ENCODE data around the gene ME2. TPM values are rescaled to one million over a fixed set of nuclear protein-coding genes. Genes with fewer than 3 reads are reported as not detected.

Gene ME2
- total RNA-seq, 2 donors from 2014 or later = 72.8 to 74.4 TPM

DNA sequence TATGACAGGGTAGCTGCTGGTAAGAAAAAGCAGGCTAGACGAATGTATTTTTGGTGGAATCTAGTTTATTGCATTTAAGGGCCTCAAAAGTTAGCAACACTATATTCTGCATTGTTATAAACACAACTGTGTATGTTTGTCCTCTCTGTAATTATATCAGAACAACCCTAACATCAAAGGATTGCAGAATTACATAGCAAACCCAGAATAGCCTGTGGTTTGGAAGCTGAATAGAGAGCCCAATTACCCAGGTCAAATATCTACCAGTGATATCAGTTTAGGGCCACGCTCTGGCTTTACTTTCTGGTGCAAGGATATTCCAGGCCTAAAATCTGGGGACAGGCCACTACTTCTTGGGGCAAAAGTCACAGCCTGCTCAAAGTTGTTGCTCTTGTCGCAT, 34.0 kb upstream of the ME2 start:
- Mint-ChIP-seq H3K27ac (no peak overlapping the region), H3K4me1 (peaks cover 9% of the 10 kb centered on the region), H3K36me3 (ENCODE audit: low read depth) (no peaks in the 10 kb centered on the region), H3K9me3 (no peaks in the 10 kb centered on the region), H3K27me3 (ENCODE audit: insufficient read depth) (no peaks in the 10 kb centered on the region), H3K4me3 (no peak overlapping the region)
- TF ChIP-seq, protein P1, sequence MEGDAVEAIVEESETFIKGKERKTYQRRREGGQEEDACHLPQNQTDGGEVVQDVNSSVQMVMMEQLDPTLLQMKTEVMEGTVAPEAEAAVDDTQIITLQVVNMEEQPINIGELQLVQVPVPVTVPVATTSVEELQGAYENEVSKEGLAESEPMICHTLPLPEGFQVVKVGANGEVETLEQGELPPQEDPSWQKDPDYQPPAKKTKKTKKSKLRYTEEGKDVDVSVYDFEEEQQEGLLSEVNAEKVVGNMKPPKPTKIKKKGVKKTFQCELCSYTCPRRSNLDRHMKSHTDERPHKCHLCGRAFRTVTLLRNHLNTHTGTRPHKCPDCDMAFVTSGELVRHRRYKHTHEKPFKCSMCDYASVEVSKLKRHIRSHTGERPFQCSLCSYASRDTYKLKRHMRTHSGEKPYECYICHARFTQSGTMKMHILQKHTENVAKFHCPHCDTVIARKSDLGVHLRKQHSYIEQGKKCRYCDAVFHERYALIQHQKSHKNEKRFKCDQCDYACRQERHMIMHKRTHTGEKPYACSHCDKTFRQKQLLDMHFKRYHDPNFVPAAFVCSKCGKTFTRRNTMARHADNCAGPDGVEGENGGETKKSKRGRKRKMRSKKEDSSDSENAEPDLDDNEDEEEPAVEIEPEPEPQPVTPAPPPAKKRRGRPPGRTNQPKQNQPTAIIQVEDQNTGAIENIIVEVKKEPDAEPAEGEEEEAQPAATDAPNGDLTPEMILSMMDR (conservative IDR thresholded peaks at IDR 0.05) = no peak
- 93 to 96% methylated on average over 3 of the region's 3 CpGs for WGBS, 2 experiments (ENCODE audit: insufficient coverage in 1 of 2, insufficient read length in 1 of 2)
- Histone ChIP-seq H3K4me1 (ENCODE audit: control insufficient read depth, insufficient read depth, low read length) (peaks cover 4% of the 10 kb centered on the region), H3K9ac (ENCODE audit: extremely low read depth, low read length, poor library complexity, severe bottlenecking) (no peak overlapping the region), H3K27me3 (ENCODE audit: control insufficient read depth, insufficient read depth, low read length, poor library complexity, severe bottlenecking) (no peaks in the 10 kb centered on the region), H3K27ac (ENCODE audit: low read depth, low read length) (no peak overlapping the region), H3K4me3 (ENCODE audit: low read length) (no peak overlapping the region), H3K9me3 (ENCODE audit: control insufficient read depth, low read length) (no peaks in the 10 kb centered on the region), H3K36me3 (ENCODE audit: control insufficient read depth, insufficient read depth, low read length) (no peaks in the 10 kb centered on the region)
- no peak for DNase-seq

DNA sequence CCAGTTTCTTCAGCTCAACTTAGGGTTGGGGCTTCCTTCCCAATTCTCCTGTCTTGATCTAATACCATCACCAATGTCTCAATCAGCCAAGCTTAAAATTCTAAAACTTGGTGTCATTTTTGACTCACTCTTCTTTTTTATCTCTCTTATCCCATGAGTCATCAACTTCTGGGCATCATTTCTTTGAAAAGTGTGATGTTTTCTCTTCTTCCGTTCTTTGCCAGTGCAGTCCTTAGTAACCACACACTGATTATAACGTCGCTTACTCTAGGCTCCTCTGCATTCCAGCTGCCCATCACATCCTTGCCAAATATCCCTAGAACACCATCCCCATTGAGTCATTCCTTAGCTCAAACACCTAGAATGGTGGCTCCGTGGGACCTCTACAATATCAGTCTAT, 31.7 kb upstream of the ME2 start:
- Histone ChIP-seq H3K27ac (ENCODE audit: low read depth, low read length) (no peak overlapping the region), H3K4me3 (ENCODE audit: low read length) (no peak overlapping the region), H3K36me3 (ENCODE audit: control insufficient read depth, insufficient read depth, low read length) (no peaks in the 10 kb centered on the region), H3K4me1 (ENCODE audit: control insufficient read depth, insufficient read depth, low read length) (no peaks in the 10 kb centered on the region), H3K9ac (ENCODE audit: extremely low read depth, low read length, poor library complexity, severe bottlenecking) (no peak overlapping the region), H3K27me3 (ENCODE audit: control insufficient read depth, insufficient read depth, low read length, poor library complexity, severe bottlenecking) (no peaks in the 10 kb centered on the region), H3K9me3 (ENCODE audit: control insufficient read depth, low read length) (no peaks in the 10 kb centered on the region)
- Mint-ChIP-seq H3K4me1 (peaks cover 8% of the 10 kb centered on the region), H3K27ac (no peak overlapping the region), H3K9me3 (no peaks in the 10 kb centered on the region), H3K36me3 (ENCODE audit: low read depth) (no peaks in the 10 kb centered on the region), H3K27me3 (ENCODE audit: insufficient read depth) (no peaks in the 10 kb centered on the region), H3K4me3 (no peak overlapping the region)
- TF ChIP-seq, protein P1 (conservative IDR thresholded peaks at IDR 0.05) = no peak
- DNase-seq = no peak
- whole genome bisulfite sequencing, 2 experiments (ENCODE audit: insufficient coverage in 1 of 2, insufficient read length in 1 of 2) = 95 to 97% methylated on average over 4 of the region's 4 CpGs

DNA sequence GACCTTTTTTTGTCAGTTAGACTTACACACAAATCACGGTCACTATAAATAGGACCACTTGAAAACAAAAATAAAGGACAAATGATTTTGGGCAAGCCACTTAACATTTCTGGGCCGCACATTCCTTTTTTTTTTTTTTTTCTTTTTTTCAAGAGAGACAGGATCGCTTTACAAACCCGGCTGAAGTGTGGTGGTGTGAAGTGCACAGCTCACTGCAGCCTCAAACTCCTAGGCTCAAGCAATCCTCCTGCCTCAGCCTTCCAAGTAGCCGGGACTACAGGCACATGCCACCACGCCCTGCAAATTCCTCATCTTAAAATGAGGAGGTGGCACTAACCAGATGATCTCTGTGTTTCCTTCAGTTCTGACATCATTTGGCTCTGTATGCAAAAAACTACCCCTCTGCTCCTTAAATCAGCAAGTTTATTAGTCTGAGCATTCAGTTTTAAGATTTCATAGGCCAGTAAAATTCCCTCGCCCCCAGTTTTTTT, 30.8 kb upstream of the ME2 start:
- H3K27ac Mint-ChIP-seq = no peak overlapping the region
- H3K27me3 Mint-ChIP-seq (ENCODE audit: insufficient read depth) = peaks cover 2% of the 10 kb centered on the region
- 80 to 95% methylated on average over 4 to 7 of the region's 7 CpGs for WGBS, 2 experiments (ENCODE audit: insufficient coverage in 1 of 2, insufficient read length in 1 of 2)
- Histone ChIP-seq H3K9me3 (ENCODE audit: control insufficient read depth, low read length) (no peaks in the 10 kb centered on the region), H3K27ac (ENCODE audit: low read depth, low read length) (no peak overlapping the region), H3K36me3 (ENCODE audit: control insufficient read depth, insufficient read depth, low read length) (no peaks in the 10 kb centered on the region), H3K4me1 (ENCODE audit: control insufficient read depth, insufficient read depth, low read length) (no peaks in the 10 kb centered on the region), H3K27me3 (ENCODE audit: control insufficient read depth, insufficient read depth, low read length, poor library complexity, severe bottlenecking) (no peaks in the 10 kb centered on the region), H3K4me3 (ENCODE audit: low read length) (no peak overlapping the region), H3K9ac (ENCODE audit: extremely low read depth, low read length, poor library complexity, severe bottlenecking) (no peak overlapping the region)
- H3K4me3 Mint-ChIP-seq = no peak overlapping the region
- H3K4me1 Mint-ChIP-seq = peaks cover 1% of the 10 kb centered on the region
- TF ChIP-seq, protein P1 (conservative IDR thresholded peaks at IDR 0.05) = no peak
- DNase-seq = no peak
- no peaks in the 10 kb centered on the region for H3K9me3 Mint-ChIP-seq
- no peaks in the 10 kb centered on the region for H3K36me3 Mint-ChIP-seq (ENCODE audit: low read depth)
